ENCODE data around the gene CD8A.
A peak's percentile ranks its signal among the peaks of the same experiment; 100 is the strongest.
"Not testable (repeated sequence)": the region's sequence is repeated elsewhere in the genome, so short reads cannot be mapped to it uniquely, and the experiment has no call there.

Gene CD8A

DNA sequence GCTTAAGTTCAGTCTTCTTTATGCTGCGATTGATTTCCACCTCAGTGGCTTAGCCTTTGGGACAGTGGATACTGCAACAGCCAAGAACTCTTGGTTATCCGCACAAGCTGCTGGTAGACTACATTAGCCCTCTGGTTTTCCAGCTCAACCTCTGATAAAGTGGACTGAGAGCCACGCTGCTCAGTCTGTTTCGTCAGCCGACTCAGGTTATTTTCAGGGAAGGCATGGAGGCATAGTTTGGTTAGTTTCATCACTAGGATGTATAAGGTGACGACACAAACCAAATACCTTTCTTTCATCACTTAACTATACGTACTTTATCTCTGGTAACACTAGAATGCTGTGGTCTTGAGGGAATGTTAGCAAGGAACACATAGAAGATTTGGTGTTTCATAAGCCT lies 14.2 kb downstream of the CD8A start:
- no peak for DNase-seq (ENCODE audit: low read depth)

DNA sequence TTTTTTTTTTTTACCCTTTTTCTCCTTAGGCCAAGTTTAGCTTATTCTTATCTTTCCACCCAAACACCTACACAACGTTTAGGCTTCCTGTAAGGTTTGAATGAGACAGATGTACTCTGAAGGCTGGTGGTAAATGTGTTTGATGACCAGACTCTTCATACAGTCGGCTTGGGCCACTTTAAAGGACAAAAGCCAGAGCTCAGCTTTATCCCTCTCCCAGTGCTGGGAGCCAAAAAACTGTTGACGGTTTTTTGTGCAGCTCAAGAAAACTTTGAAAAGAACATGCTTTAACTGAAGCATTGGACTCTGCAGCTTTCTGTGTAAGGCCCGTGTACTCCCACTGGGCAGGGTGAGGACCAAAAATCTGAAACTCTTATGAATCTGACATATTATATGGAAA lies 15.4 kb downstream of the CD8A start:
- DNase-seq (ENCODE audit: low read depth): no peak

DNA sequence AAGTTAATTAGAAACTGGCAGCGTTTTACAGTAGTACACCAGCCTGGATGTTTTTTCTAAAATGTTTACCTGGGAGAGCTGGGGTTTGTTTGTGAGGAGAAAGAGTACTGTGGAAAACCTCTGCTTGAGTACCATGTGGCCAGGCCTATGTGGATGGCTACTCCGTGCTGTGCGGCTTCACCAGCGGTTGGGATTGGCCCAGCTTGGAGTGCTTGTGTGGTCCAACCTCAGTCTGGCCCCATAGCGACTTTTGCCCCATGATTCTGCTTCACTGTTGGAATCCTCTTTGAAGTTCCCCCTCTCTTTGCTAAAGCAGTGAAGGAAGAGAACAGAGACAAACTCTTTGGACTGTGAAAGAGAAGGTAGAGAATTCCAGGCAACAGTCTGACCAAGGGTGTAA lies 15.9 kb downstream of the CD8A start:
- DNase-seq (ENCODE audit: low read depth): no peak

DNA sequence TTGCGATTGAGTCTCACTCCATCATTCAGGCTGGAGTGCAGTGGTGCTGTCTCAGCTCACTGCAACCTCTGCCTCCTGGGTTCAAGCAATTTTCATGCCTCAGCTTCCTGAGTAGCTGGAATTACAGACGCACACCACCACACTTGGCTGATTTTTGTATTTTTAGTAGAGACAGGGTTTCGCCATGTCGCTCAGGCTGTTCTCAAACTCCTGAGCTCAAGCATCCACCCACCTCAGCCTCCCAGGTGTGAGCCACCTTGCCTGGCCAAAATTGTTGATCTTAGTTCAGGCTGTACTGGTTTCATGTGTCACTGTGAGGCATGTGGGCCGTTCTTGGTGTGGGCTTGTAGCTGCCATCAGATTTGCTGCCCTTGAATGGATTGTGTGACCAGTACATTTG lies 18.1 kb downstream of the CD8A start:
- no peak for DNase-seq (ENCODE audit: low read depth)

DNA sequence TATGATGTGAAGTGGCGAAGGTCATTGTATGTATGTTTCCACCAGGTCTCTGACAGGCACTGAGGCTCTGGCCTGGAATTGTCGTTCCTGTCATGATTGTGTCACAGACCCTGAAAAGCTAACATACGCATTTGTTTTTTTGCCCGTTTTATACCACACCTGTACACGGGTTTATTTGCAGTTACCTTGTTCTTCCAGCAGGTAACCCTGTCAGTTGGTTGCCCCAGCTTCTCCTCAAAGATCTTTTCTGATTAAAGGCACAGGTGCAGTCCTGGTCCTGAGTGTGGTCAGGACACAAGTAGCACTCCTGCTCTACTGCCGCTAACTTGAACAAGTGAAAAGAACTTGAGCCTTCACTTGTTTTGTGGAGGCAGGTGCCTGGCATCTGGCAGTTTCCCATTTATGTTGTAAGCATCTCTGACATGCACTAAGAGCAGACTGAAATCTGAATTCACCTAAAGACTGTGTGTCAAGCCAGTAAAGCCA lies 19.9 kb downstream of the CD8A start:
- no peak for DNase-seq (ENCODE audit: low read depth)

DNA sequence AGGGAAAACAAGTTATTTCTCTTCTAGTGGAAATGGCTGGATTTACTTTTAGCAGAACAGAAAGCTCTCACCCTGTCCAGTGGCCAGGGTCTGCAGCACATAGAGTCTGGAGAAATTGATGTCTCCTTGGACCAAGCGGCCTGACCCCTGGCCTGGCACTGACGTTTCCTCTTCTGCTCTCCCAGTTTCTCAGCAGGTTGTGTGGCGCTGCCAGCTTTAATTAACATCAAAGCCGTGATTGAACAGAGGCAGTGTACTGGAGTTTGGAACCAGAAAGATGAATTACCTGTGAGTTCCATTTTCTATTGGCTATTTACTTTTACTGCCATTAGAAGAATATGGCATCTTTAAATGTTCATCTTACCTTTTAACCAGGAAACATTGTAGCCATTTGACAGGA lies 20.9 kb downstream of the CD8A start:
- DNase-seq (ENCODE audit: low read depth): no peak

DNA sequence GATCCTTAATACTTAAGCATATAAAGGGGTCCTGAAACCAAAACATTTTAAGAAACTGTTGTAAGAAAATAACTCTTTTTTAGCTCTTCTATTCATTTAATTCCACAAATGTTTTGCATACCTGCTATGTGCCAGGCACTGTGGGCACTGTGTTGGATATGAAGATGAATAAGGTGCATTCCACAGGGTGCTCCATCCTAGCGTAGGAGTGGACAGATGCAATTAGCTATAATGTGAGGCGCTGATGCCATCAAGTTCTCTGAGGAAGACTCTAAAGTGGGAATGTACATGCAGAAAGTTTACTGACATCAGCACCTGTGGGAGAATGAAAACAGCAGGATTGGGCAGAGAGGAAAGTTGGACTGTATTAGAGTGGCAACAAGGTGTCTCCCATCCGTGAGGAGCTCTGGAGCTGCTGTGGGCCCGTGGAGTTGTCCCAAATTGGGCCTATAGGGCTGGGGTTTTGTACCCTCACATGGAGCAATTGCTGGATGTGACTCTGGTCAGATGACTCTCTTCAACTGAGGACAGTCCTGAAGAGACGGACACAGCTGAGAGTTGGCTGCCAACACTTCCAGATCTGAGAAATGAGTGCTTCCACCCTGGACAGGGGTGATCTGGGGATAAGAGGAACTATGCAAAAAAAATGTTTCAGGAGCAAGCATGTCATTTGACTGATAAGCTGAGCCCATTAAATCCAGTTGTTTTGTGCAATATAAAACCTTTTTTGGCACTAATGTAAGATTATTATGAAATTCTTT lies 22.3 kb downstream of the CD8A start:
- no peak for DNase-seq (ENCODE audit: low read depth)

DNA sequence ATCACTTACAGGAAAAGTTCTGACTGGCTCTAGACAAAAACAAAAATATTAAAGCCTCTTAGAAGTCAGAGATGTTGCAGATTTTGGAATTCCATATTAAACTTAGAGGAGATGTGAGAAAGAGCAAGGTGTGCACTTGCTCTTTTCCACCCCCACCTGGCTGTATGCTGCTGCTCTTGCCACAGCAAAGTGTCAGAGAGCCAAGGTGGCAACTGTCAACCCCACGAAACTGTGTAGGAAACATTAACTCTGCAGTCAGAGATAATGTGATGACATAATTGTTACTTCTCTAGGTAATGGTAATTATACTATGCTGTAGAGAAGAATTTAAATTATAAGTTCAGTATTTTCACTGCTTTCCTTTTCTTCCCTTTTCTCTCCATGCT lies 25.4 kb downstream of the CD8A start:
- DNase-seq (ENCODE audit: low read depth): no peak

DNA sequence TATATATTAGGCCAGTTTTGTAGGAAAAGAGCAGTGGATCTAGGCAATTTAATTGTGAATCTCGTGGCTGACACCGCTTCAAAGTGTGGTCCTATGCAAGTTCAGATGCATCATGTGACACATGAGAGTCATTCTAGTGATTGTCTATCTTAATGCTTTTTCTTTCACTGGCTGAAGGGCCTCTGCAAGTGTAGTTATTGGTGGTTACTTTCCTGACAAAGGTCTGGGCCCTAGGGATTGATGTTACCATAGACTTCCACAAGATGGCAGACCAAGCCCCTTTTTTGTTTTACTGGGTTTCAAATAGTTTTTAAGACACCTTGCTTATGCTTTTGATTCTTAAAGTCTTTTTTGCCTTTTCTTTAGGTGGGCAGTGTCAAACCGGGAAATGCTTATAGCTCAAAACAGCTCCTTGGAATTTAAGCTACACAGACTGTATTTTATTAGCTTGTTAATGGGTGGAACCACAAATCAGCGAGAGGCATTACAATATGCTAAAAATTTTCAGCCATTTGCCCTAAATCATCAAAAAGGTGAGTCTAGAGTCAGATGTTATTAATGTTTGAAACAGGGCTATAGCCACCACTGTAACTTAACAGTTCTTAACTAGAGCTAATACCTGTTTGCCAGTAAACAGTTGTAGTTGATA lies 25.9 kb downstream of the CD8A start:
- peak; percentile 26 for DNase-seq (ENCODE audit: low read depth)

DNA sequence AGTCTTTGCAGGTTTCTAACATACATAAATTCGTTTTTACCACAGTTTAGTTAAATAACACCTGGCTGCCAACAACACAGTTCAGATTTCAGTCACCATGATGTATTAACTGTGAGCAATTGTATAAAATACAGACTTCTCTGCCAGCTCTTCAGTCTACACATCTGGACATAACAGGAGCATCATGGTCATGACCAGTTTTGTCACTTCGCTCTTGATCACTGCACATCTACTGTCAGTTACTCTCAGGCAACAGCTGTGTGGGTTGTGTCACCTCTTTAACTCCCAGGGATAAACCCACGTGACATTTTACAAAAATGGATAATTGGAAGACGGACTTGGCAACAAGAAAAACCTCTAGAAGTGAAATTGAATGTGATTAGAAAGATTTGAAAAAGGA lies 30.3 kb downstream of the CD8A start:
- no peak for DNase-seq (ENCODE audit: low read depth)

DNA sequence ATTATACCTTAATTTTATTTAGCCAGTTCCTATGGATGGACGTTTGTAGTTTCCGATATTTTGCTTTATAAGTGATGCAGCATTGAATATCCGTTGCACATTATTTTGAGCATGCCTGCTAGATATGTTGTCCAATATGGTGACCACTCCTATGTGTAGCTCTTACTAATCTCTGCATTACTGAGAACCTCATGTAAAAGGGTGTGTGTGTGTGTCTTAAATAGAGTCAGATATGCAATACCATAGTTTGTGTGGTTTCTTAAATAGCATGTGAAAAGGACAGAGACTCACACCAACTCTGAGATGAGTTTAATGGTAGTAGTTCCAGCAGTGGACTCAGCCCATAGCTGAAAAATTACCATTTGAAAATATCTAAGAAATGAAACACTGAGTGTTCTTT lies 32.3 kb downstream of the CD8A start:
- no peak for DNase-seq (ENCODE audit: low read depth)

DNA sequence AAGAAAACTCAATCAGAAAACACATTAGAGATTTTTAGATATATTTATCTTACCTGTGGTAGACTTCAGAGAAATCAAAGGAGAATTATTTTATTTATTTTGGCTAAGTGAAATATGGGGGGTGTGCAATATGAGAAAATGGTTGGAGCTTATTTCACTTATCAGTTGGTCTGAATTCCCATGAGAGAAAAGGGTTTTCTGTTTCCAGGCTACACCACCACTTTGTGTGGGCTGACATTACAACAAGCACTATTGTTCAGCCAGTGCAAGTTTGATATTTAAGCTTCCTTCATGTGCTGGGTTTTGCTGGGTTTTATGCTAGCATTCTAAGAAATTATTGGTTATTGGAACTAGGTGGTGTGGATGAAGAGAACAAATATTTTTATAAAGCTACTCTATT lies 37.1 kb downstream of the CD8A start:
- DNase-seq (ENCODE audit: low read depth): no peak

DNA sequence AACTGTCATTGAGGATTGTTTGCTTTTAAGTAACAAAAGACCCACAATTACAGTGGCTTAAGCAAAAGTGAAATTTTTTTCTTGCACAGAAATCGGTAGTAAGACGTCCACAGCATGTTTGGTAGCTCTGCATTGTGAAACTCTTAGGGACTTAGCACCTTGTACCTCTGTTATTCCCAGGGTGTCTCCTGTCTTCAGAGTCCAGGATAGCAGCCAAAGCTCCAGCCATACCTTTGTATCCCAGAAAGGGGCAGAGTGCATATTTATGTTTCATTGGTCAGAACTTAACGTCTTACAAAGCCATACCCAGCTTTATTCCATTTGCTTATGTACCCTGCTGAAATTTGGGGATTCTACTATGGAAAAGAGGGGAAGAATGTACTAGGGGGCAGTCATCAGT lies 37.8 kb downstream of the CD8A start:
- no peak for DNase-seq (ENCODE audit: low read depth)

DNA sequence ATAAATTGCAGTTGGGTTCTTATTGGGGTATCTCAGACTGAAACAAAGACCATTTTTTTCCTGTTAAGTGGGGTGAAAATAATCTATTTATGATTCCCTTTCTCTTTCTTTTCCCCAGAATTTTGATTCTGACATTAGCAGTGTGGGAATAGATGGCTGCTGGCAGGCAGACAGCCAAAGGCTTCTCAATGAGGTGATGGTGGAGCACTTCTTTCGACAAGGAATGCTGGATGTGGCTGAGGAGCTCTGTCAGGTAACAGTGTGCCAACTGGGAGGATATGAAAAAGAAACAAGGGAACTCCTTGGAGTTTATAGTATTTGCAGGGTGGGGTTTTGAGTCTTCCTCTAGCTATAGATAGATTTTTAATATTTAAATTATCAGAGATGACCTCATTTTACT lies 38.9 kb downstream of the CD8A start:
- DNase-seq (ENCODE audit: low read depth): no peak

DNA sequence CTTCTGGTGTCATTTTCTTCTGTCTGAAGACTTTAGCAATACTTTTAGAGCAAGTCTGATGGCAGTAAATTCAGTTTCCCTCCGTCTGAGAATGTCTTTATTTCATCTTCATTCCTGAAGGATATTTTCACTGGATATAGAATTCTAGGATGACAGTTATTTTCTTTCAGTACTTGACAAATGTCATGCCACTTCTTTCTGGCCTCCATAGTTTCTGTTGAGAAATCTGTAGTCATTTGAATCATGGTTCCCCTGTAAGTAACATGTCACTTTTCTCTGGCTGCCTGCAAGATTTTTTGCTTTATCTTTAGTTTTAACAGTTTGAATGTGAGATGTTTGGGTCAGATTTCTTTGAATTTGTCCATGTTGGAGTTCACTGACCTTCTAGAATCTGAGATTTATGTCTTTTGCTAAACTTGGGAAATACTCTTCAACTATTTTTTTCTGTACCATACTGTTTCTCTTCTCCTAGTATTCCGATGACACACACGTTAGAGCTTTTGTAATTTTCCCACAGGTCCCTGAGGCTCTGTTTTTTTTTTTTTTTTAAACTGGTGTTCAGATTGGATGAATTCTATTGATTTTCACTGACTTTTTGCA lies 40.4 kb downstream of the CD8A start:
- DNase-seq (ENCODE audit: low read depth): no peak

DNA sequence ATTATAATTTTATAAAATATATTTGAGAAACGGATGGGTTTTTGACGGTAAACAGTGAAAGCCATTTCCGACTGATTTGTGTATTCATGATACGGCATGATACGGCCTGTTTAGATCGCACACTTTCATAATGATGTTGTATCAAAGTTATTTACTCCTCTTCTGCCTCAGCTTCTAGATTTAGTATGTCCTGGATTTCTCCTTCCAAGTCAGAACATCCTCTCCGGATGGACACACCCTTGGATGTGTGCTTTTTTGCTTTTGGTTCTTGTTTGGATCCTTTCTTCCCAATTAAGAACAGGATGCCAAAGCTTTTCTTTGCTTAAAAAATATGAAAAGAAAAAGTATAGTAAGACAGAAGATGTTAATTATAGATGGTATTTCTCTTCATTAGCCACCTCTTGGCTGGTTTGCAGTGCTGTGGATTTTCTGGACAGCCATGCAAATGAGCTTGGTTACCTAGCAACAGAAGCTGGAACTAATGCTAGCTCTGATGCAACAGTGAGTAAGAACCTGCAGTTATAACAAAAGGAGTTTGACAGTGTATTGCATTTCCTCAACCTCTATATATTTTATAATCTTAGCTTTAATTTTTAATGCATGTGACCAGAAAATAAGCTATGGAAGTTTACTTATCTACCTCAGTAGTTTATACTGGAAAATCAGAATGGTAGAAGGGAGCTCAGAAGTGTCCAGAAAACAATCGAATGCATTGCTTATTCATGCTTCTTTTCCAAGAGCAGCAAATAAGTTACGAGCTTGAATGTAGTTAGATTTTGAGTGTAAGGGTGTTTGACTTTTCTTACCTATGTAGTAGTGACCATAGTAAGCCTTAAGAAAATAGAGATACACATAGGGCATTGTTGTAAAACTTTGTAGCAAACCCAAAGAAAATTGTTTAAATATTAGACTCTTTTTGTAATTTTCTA lies 42.7 kb downstream of the CD8A start:
- peak; percentile 71 for DNase-seq (ENCODE audit: low read depth)

DNA sequence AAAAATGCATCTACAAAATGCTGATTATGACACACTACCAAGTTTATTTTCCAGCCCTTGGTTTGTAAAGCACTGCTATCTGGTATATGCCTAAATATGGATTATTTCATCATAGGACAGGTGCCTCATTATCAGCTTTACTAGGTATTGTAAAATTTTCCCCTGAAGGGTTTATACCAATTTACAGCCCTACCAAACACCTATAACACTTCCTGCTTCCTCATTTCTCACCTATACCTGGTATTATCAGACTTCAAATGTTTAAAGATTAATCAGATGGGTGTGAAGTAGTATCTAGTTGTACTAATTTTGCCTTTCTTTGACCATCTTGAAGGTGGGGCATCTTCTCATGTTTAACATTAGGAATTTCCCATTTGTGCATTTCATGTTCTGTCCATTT lies 43.8 kb downstream of the CD8A start:
- no peak for DNase-seq (ENCODE audit: low read depth)

DNA sequence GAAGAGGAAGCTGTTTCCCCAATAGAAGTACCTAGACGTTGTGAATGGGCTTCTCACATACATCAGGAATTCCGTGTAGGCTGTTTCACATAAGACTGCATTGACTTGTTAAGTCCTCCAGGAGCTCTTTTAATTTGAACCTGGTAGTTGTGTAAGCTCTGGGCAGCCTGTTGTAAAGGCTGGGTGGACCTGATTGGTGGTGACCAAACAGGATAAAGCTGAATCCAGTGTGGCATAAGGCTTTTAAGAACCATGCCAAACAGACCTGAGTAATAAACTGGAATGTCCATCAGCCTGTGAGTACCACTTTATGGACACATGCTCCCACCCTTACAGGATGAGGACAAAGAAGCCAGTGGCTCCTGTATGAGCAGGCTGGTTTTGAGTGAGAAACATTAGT lies 46.6 kb downstream of the CD8A start:
- DNase-seq (ENCODE audit: low read depth): no peak

DNA sequence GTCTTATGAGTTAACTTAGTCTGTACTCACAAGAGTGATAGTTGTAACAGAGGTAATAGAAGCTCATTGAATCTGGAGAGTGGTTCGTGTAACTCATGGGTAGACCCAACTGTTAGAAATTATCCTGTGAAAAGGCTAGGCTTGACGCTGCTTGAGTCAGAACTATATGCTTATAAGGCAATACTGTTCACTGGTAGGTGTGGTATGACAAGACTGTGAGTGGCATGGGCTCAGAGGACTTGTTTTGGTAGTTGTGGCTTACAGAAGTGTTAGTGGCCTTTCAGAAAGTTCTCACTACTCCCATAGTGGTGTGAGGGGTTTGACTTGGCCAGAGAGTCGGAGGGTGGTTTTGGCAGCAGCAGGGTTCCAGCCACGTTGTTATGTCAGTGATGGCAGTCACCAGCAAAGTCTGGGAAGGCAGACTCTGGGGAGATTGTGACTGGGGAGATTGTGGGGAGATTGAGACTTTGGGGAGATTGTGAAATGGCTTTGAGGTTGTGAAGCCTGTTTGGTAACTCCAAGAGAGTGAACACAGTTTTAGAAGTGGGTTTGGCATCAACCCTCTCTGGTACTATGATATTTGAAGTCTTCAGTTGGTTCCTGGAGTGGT lies 48.7 kb downstream of the CD8A start:
- not testable (repeated sequence) for DNase-seq (ENCODE audit: low read depth)

DNA sequence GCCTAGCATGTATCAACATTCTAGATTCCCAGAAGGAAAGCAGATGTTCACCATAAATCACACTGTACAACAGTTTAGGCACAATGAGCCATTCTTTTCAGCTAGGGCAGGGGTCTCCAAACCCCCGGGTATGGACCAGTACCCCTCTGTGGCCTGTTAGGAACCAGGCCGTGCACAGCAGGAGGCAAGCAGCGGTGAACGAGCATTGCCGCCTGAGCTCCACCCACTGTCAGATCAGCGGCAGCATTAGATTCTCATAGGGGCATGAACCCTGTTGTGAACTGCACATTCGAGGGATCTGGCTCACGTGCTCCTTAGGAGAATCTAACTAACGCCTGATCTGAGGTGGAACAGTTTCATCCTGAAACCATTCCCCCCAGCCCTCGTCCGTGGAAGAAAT lies 50.8 kb downstream of the CD8A start:
- not testable (repeated sequence) for DNase-seq (ENCODE audit: low read depth)

DNA sequence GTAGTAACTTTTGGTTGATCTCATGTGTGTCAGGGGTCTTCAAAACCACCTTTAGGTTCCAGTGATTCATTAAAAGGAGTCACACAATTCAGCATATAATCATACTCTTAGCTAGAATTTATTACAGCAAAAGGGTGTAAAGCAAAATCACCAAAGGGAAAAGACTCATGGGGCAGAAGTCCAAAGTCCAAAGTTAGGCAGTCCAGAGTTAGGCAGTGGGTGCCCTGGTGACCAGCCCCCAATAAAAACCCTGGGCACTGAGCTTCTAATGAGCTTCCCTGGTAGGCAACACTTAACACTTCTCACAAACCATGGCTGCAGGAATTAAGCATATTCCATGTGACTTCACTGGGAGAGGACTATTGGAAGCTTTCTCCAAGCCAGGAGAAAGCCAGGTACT lies 51.2 kb downstream of the CD8A start:
- not testable (repeated sequence) for DNase-seq (ENCODE audit: low read depth)

DNA sequence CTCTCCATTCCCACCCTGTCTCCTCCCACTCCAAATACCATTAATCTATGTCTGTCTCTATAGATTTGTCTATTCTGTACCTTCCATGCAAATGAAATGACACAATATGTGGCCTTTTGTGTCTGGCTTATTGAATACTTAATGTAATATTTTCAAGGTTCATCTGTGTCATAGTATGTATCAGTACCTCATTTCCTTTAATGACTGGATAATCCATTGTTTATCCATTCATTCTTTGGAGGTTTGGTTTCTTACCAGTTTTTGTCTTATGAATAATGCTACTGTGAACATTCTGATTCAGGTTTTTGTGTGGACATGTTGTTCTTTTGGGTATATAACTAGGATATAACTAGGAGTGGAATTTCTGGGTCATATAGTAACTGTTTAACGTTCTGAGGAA lies 55.8 kb downstream of the CD8A start:
- DNase-seq (ENCODE audit: low read depth): not testable (repeated sequence)
